MM.1S (cell line): Measurements from ENCODE around the gene SLC45A3.
"Not testable (repeated sequence)": the region's sequence is repeated elsewhere in the genome, so short reads cannot be mapped to it uniquely, and the experiment has no call there.

ENCODE experiments used
- DNase-seq: peaks from one replicate; pipeline ENCODE4 v3.0.0-alpha.2; 2015
- H2AFZ ChIP-seq: fragments of 300-600 bp; sonication (generic); 2 replicates; pipeline ENCODE4 v1.6.0; 2016; ENCODE audit warnings: antibody characterized with exemption, low read length
- H3F3A ChIP-seq: fragments of 300-600 bp; sonication (generic); 2 replicates; pipeline ENCODE4 v1.6.1; 2016; ENCODE audit warnings: mild to moderate bottlenecking, antibody characterized with exemption, low read length, moderate library complexity, mixed read lengths; ENCODE audit not compliant: insufficient read depth
- H3K27ac ChIP-seq: fragments of 300-600 bp; sonication (generic); 2 replicates; pipeline ENCODE4 v1.5.1; 2016; ENCODE audit warnings: mild to moderate bottlenecking, low read length
- H3K27me3 ChIP-seq: fragments of 300-600 bp; sonication (generic); replicated peaks from 2 replicates; pipeline ENCODE4 v1.6.0; 2016; ENCODE audit warnings: low read length; ENCODE audit not compliant: insufficient read depth
- H3K36me3 ChIP-seq: fragments of 300-600 bp; sonication (generic); replicated peaks from 2 replicates; pipeline ENCODE4 v1.6.1; 2016; ENCODE audit warnings: mild to moderate bottlenecking, low read length, mixed read lengths; ENCODE audit not compliant: insufficient read depth
- H3K4me1 ChIP-seq: fragments of 300-600 bp; sonication (generic); 2 replicates; pipeline ENCODE4 v1.6.1; 2016; ENCODE audit warnings: low read length, mixed read lengths
- H3K4me2 ChIP-seq: fragments of 300-600 bp; sonication (generic); 2 replicates; pipeline ENCODE4 v1.6.0; 2016; ENCODE audit warnings: low read depth, low read length
- H3K4me3 ChIP-seq: fragments of 300-600 bp; sonication (generic); 2 replicates; pipeline ENCODE4 v1.5.1; 2016; ENCODE audit warnings: low read length, mixed read lengths
- H3K79me2 ChIP-seq: fragments of 300-600 bp; sonication (generic); 2 replicates; pipeline ENCODE4 v1.6.1; 2016; ENCODE audit warnings: mixed run types, low read length, mixed read lengths
- H3K9ac ChIP-seq: fragments of 300-600 bp; sonication (generic); 2 replicates; pipeline ENCODE4 v1.6.1; 2016; ENCODE audit warnings: low read length, mixed read lengths
- H3K9me2 ChIP-seq: fragments of 300-600 bp; sonication (generic); replicated peaks from 2 replicates; pipeline ENCODE4 v1.6.1; 2016; ENCODE audit warnings: mild to moderate bottlenecking, low read length, mixed read lengths; ENCODE audit not compliant: insufficient read depth
- H3K9me3 ChIP-seq: fragments of 300-600 bp; sonication (generic); replicated peaks from 2 replicates; pipeline ENCODE4 v1.6.1; 2016; ENCODE audit warnings: mild to moderate bottlenecking, low read length, mixed read lengths; ENCODE audit not compliant: insufficient read depth
- H4K20me1 ChIP-seq: fragments of 300-600 bp; sonication (generic); 2 replicates; pipeline ENCODE4 v1.6.1; 2016; ENCODE audit warnings: mild to moderate bottlenecking, low read length, moderate library complexity, mixed read lengths; ENCODE audit not compliant: insufficient read depth
- CTCF ChIP-seq: fragments of 300-600 bp; sonication (generic); IDR thresholded peaks from 2 replicates; pipeline ENCODE4 v1.5.1; 2016; ENCODE audit warnings: antibody characterized with exemption, low read length, mixed read lengths
- EZH2 ChIP-seq: fragments of 300-600 bp; sonication (generic); optimal IDR thresholded peaks from 2 replicates; pipeline ENCODE3; 2017; ENCODE audit warnings: low read depth, mild to moderate bottlenecking, antibody characterized with exemption, low read length, mixed read lengths
- EZH2phosphoT487 ChIP-seq: fragments of 300-600 bp; sonication (generic); IDR thresholded peaks from 2 replicates; pipeline ENCODE4 v1.6.1; 2018; ENCODE audit warnings: antibody characterized with exemption, low read length

SLC45A3 gene

GRCh38 chr1:205639567-205639966 is 40.7 kb downstream of the SLC45A3 start:
- H3K4me2 ChIP-seq = no peak overlapping the region
- H3K79me2 ChIP-seq = no peaks in the 10 kb centered on the region
- no peaks in the 10 kb centered on the region for H3K9me3 ChIP-seq

GRCh38 chr1:205637854-205638468 is 42.3 kb downstream of the SLC45A3 start:
- no peak overlapping the region for H3K9ac ChIP-seq
- no peaks in the 10 kb centered on the region for H4K20me1 ChIP-seq
- H3K4me3 ChIP-seq = no peak overlapping the region
- no peaks in the 10 kb centered on the region for H3K36me3 ChIP-seq
- 0 out of 2 replicates have a peak, but pooled peaks cover under 1% of the 10 kb centered on the region for H3F3A ChIP-seq
- no peaks in the 10 kb centered on the region for H3K9me3 ChIP-seq
- TF ChIP-seq EZH2 (no peak), CTCF (no peak), EZH2phosphoT487 (no peak)
- no peak overlapping the region for H3K4me2 ChIP-seq
- H3K79me2 ChIP-seq = no peaks in the 10 kb centered on the region
- no peaks in the 10 kb centered on the region for H3K9me2 ChIP-seq
- DNase-seq = no peak
- H3K27me3 ChIP-seq = peaks cover 20% of the 10 kb centered on the region
- no peak overlapping the region for H3K27ac ChIP-seq
- 0 out of 2 replicates have a peak, but pooled peaks cover 2% of the 10 kb centered on the region for H3K4me1 ChIP-seq
- H2AFZ ChIP-seq = no peak overlapping the region

More at GRCh38 chr1:205639567-205639966, 40.7 kb downstream of the SLC45A3 start:
- Histone ChIP-seq H3K36me3 (no peaks in the 10 kb centered on the region), H3F3A (no peaks in the 10 kb centered on the region), H2AFZ (no peak overlapping the region), H4K20me1 (no peaks in the 10 kb centered on the region), H3K27me3 (peaks cover 14% of the 10 kb centered on the region), H3K4me3 (no peak overlapping the region), H3K9me2 (no peaks in the 10 kb centered on the region), H3K27ac (no peak overlapping the region), H3K4me1 (no peaks in the 10 kb centered on the region), H3K9ac (no peak overlapping the region)
- TF ChIP-seq EZH2 (no peak), EZH2phosphoT487 (no peak), CTCF (no peak)
- DNase-seq = no peak

GRCh38 chr1:205636732-205637131 is 43.6 kb downstream of the SLC45A3 start:
- DNase-seq = no peak
- Histone ChIP-seq H3K9me2 (no peaks in the 10 kb centered on the region), H3F3A (peaks cover 10% of the 10 kb centered on the region), H3K4me2 (no peak overlapping the region), H3K36me3 (no peaks in the 10 kb centered on the region), H4K20me1 (no peaks in the 10 kb centered on the region), H3K27ac (no peak overlapping the region), H3K4me1 (peaks cover 8% of the 10 kb centered on the region; the same call in 1 of the 2 replicates), H3K79me2 (no peaks in the 10 kb centered on the region), H3K4me3 (no peak overlapping the region), H2AFZ (no peak overlapping the region), H3K9ac (no peak overlapping the region), H3K27me3 (peaks cover 24% of the 10 kb centered on the region), H3K9me3 (no peaks in the 10 kb centered on the region)
- no peak for TF ChIP-seq EZH2
- TF ChIP-seq CTCF = no peak
- TF ChIP-seq EZH2phosphoT487 = no peak

- H3K36me3 ChIP-seq, H3K4me2 ChIP-seq, H4K20me1 ChIP-seq, H3K4me1 ChIP-seq, DNase-seq, H3K9me2 ChIP-seq, H3K27ac ChIP-seq, H3K9ac ChIP-seq, H3K9me3 ChIP-seq, H3K4me3 ChIP-seq, H2AFZ ChIP-seq, H3K79me2 ChIP-seq: not testable (repeated sequence)
- H3K27me3 ChIP-seq = peaks cover 24% of the 10 kb centered on the region
- H3F3A ChIP-seq = peaks cover 10% of the 10 kb centered on the region
Measured at GRCh38 chr1:205636138-205636530, 44.2 kb downstream of the SLC45A3 start.
